WTC11 (cell line): Measurements from ENCODE around the gene ACVR1. TPM values are rescaled to one million over a fixed set of nuclear protein-coding genes. Genes with fewer than 3 reads are reported as not detected.

Source experiments
- ATAC-seq: fragments of 200-7000 bp; cut with Tn5 transposase; 2 replicates; pipeline ENCODE4 v1.10.0; 2021; ENCODE audit warnings: mild to moderate bottlenecking, moderate library complexity
- CTCF ChIA-PET: fragments of 300-600 bp; sonication (Branson Sonifier 250); formaldehyde crosslinking; loops from one replicate; lab custom pipeline; 2021; ENCODE audit warnings: antibody characterized with exemption; lab: Charles Lee
- POLR2A ChIA-PET: fragments of 350-600 bp; sonication (Branson Sonifier 250); formaldehyde crosslinking; loops from one replicate; lab custom pipeline; 2021; ENCODE audit warnings: antibody characterized with exemption; lab: Charles Lee
- DNase-seq: peaks from one replicate; pipeline ENCODE4 v3.0.0; 2021; ENCODE audit warnings: low spot score
- H3K27ac Mint-ChIP-seq: 2 replicates; pipeline ENCODE4 v1.8.0; 2021; ENCODE audit warnings: mixed read lengths
- H3K27me3 Mint-ChIP-seq: 2 replicates; pipeline ENCODE4 v1.8.0; 2021; ENCODE audit warnings: low read depth, mild to moderate bottlenecking, moderate library complexity, mixed read lengths
- H3K36me3 Mint-ChIP-seq: 2 replicates; pipeline ENCODE4 v1.8.0; 2021; ENCODE audit warnings: mixed read lengths
- H3K4me1 Mint-ChIP-seq: 2 replicates; pipeline ENCODE4 v1.8.0; 2022; ENCODE audit warnings: mixed read lengths
- H3K4me3 Mint-ChIP-seq: 2 replicates; pipeline ENCODE4 v1.8.0; 2021; ENCODE audit warnings: mild to moderate bottlenecking, moderate library complexity, mixed read lengths
- H3K9me3 Mint-ChIP-seq: 2 replicates; pipeline ENCODE4 v1.8.0; 2021; ENCODE audit warnings: mixed read lengths
- ELF4 ChIP-seq: sonication (generic); formaldehyde crosslinking; IDR thresholded peaks from 2 replicates; pipeline ENCODE4 v1.8.1; 2022; ENCODE audit warnings: low read depth, mild to moderate bottlenecking, moderate library complexity, missing genetic modification reagents
- GTF2I ChIP-seq: fragments of 250-450 bp; sonication (Bioruptor Pico); conservative IDR thresholded peaks from 2 replicates; pipeline ENCODE4 v1.4.0; 2021; ENCODE audit warnings: mild to moderate bottlenecking
- IRF2 ChIP-seq: sonication (generic); formaldehyde crosslinking; IDR thresholded peaks from 2 replicates; pipeline ENCODE4 v1.8.0; 2022; ENCODE audit warnings: low read depth, missing genetic modification reagents, borderline replicate concordance
- KAT7 ChIP-seq: sonication (generic); formaldehyde crosslinking; IDR thresholded peaks from 2 replicates; pipeline ENCODE4 v1.8.1; 2023; ENCODE audit warnings: missing genetic modification reagents, mild to moderate bottlenecking, borderline replicate concordance
- MYBL2 ChIP-seq: sonication (generic); formaldehyde crosslinking; IDR thresholded peaks from 2 replicates; pipeline ENCODE4 v1.8.1; 2023; ENCODE audit warnings: mild to moderate bottlenecking, moderate library complexity, missing genetic modification reagents
- SMAD3 ChIP-seq: sonication (generic); formaldehyde crosslinking; IDR thresholded peaks from 2 replicates; pipeline ENCODE4 v1.8.0; 2022; ENCODE audit warnings: missing genetic modification reagents, mild to moderate bottlenecking, borderline replicate concordance
- SP1 ChIP-seq: sonication (generic); formaldehyde crosslinking; conservative IDR thresholded peaks from 2 replicates; pipeline ENCODE4 v1.8.1; 2022; ENCODE audit warnings: missing genetic modification reagents
- TEAD1 ChIP-seq: sonication (generic); formaldehyde crosslinking; IDR thresholded peaks from 2 replicates; pipeline ENCODE4 v1.8.0; 2022; ENCODE audit warnings: mild to moderate bottlenecking, missing genetic modification reagents
- ZNF232 ChIP-seq: sonication (generic); formaldehyde crosslinking; IDR thresholded peaks from 2 replicates; pipeline ENCODE4 v1.8.0; 2022; ENCODE audit warnings: mild to moderate bottlenecking, missing genetic modification reagents
- ZNF317 ChIP-seq: sonication (generic); formaldehyde crosslinking; IDR thresholded peaks from 2 replicates; pipeline ENCODE4 v1.8.1; 2023; ENCODE audit warnings: low read depth, mild to moderate bottlenecking, moderate library complexity, missing genetic modification reagents, borderline replicate concordance
- total RNA-seq: library from RNA; stranded (reverse); gene quantifications from 3 replicates; pipeline ENCODE4 v1.2.3, GENCODE V29; 2021
- TF ChIP-seq, protein P1 (sequence below): sonication (generic); formaldehyde crosslinking; IDR thresholded peaks from 2 replicates; pipeline ENCODE4 v1.8.1; 2023; ENCODE audit warnings: mild to moderate bottlenecking, missing genetic modification reagents
- TF ChIP-seq, protein P2 (sequence below): fragments of 250-450 bp; sonication (Bioruptor Pico); IDR thresholded peaks from 2 replicates; pipeline ENCODE4 v1.9.0; 2021; ENCODE audit warnings: mild to moderate bottlenecking, borderline replicate concordance
- TF ChIP-seq, protein P3 (sequence below): fragments of 250-450 bp; sonication (Bioruptor Pico); IDR thresholded peaks from 2 replicates; pipeline ENCODE4 v1.9.0; 2021; ENCODE audit warnings: moderate library complexity, mild to moderate bottlenecking, inconsistent platforms, borderline replicate concordance
- TF ChIP-seq, protein P4 (sequence below): sonication (generic); formaldehyde crosslinking; IDR thresholded peaks from 2 replicates; pipeline ENCODE4 v1.8.0; 2022; ENCODE audit warnings: missing genetic modification reagents
- TF ChIP-seq, protein P5 (sequence below): sonication (generic); formaldehyde crosslinking; IDR thresholded peaks from 2 replicates; pipeline ENCODE4 v1.8.1; 2023; ENCODE audit warnings: mild to moderate bottlenecking, missing genetic modification reagents, moderate library complexity
- TF ChIP-seq, protein P6 (sequence below): fragments of 200-600 bp; IDR thresholded peaks from 2 replicates; pipeline ENCODE4 v1.8.0; 2022; ENCODE audit warnings: antibody characterized with exemption
- TF ChIP-seq, protein P7 (sequence below): fragments of 250-450 bp; sonication (Bioruptor Pico); IDR thresholded peaks from 2 replicates; pipeline ENCODE4 v1.8.0; 2021; ENCODE audit warnings: mild to moderate bottlenecking

The ACVR1 gene
- total RNA-seq, 1 experiment from 2014 or later: 19.2 TPM

DNA sequence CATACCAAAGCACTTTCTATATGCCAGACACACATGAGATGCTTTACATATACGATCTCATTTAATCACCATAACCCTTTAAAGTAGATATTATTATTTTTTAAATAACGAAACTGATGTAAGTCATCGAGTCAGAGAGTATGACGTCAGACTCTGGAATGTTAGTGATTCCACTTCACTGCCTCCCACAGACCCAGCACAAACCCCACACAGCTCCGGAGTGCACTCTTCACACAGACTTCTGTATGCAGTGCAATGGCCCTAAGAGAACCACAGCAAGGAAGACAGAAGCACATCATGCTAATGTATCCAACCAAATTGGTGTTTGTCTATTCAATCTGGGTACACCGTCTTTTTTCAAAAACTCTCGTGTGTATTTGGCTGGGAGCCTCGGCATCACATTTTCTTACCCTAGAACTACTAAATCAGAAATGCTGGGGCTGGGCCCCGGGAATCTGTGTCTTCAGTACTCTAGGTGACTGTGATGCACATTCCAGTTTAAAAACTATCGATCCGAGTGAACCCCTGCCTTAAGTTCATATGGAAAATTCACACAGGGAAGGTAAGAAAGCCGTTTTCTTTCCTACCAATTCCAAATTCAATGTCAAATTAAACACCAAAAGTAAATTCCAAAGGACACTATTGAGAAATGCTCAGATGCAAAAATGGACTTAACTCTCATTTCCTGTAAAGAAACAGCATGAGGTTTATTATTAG lies 129.7 kb downstream of the ACVR1 start:
- ATAC-seq (no peak), DNase-seq (no peak)
- Mint-ChIP-seq H3K36me3 (peaks cover 14% of the 10 kb centered on the region), H3K4me1 (no peaks in the 10 kb centered on the region), H3K4me3 (no peak overlapping the region), H3K27ac (no peak overlapping the region), H3K27me3 (no peaks in the 10 kb centered on the region), H3K9me3 (peaks cover 4% of the 10 kb centered on the region; the same call in 1 of the 2 replicates)
- TF ChIP-seq ZNF232 (no peak), ELF4 (CRISPR knock-in tag) (no peak), KAT7 (no peak), IRF2 (CRISPR knock-in tag) (no peak), ZNF317 (CRISPR knock-in tag) (no peak), TEAD1 (CRISPR knock-in tag) (no peak)
- TF ChIP-seq, protein P1, sequence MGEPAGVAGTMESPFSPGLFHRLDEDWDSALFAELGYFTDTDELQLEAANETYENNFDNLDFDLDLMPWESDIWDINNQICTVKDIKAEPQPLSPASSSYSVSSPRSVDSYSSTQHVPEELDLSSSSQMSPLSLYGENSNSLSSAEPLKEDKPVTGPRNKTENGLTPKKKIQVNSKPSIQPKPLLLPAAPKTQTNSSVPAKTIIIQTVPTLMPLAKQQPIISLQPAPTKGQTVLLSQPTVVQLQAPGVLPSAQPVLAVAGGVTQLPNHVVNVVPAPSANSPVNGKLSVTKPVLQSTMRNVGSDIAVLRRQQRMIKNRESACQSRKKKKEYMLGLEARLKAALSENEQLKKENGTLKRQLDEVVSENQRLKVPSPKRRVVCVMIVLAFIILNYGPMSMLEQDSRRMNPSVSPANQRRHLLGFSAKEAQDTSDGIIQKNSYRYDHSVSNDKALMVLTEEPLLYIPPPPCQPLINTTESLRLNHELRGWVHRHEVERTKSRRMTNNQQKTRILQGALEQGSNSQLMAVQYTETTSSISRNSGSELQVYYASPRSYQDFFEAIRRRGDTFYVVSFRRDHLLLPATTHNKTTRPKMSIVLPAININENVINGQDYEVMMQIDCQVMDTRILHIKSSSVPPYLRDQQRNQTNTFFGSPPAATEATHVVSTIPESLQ (CRISPR knock-in tag): no peak
- TF ChIP-seq, protein P2, sequence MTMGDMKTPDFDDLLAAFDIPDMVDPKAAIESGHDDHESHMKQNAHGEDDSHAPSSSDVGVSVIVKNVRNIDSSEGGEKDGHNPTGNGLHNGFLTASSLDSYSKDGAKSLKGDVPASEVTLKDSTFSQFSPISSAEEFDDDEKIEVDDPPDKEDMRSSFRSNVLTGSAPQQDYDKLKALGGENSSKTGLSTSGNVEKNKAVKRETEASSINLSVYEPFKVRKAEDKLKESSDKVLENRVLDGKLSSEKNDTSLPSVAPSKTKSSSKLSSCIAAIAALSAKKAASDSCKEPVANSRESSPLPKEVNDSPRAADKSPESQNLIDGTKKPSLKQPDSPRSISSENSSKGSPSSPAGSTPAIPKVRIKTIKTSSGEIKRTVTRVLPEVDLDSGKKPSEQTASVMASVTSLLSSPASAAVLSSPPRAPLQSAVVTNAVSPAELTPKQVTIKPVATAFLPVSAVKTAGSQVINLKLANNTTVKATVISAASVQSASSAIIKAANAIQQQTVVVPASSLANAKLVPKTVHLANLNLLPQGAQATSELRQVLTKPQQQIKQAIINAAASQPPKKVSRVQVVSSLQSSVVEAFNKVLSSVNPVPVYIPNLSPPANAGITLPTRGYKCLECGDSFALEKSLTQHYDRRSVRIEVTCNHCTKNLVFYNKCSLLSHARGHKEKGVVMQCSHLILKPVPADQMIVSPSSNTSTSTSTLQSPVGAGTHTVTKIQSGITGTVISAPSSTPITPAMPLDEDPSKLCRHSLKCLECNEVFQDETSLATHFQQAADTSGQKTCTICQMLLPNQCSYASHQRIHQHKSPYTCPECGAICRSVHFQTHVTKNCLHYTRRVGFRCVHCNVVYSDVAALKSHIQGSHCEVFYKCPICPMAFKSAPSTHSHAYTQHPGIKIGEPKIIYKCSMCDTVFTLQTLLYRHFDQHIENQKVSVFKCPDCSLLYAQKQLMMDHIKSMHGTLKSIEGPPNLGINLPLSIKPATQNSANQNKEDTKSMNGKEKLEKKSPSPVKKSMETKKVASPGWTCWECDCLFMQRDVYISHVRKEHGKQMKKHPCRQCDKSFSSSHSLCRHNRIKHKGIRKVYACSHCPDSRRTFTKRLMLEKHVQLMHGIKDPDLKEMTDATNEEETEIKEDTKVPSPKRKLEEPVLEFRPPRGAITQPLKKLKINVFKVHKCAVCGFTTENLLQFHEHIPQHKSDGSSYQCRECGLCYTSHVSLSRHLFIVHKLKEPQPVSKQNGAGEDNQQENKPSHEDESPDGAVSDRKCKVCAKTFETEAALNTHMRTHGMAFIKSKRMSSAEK (CRISPR knock-in tag): no peak
- TF ChIP-seq, protein P3, sequence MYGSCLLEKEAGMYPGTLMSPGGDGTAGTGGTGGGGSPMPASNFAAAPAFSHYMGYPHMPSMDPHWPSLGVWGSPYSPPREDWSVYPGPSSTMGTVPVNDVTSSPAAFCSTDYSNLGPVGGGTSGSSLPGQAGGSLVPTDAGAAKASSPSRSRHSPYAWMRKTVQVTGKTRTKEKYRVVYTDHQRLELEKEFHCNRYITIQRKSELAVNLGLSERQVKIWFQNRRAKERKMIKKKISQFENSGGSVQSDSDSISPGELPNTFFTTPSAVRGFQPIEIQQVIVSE: no peak
- TF ChIP-seq, protein P4, sequence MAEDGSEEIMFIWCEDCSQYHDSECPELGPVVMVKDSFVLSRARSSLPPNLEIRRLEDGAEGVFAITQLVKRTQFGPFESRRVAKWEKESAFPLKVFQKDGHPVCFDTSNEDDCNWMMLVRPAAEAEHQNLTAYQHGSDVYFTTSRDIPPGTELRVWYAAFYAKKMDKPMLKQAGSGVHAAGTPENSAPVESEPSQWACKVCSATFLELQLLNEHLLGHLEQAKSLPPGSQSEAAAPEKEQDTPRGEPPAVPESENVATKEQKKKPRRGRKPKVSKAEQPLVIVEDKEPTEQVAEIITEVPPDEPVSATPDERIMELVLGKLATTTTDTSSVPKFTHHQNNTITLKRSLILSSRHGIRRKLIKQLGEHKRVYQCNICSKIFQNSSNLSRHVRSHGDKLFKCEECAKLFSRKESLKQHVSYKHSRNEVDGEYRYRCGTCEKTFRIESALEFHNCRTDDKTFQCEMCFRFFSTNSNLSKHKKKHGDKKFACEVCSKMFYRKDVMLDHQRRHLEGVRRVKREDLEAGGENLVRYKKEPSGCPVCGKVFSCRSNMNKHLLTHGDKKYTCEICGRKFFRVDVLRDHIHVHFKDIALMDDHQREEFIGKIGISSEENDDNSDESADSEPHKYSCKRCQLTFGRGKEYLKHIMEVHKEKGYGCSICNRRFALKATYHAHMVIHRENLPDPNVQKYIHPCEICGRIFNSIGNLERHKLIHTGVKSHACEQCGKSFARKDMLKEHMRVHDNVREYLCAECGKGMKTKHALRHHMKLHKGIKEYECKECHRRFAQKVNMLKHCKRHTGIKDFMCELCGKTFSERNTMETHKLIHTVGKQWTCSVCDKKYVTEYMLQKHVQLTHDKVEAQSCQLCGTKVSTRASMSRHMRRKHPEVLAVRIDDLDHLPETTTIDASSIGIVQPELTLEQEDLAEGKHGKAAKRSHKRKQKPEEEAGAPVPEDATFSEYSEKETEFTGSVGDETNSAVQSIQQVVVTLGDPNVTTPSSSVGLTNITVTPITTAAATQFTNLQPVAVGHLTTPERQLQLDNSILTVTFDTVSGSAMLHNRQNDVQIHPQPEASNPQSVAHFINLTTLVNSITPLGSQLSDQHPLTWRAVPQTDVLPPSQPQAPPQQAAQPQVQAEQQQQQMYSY (CRISPR knock-in tag): no peak
- ChIA-PET POLR2A (no interaction called here), CTCF (interaction anchor here (1.9 kb wide), 1 partner anchor 117 kb away, joined by 7 read pairs; no protein-coding TSS in a partner anchor)

DNA sequence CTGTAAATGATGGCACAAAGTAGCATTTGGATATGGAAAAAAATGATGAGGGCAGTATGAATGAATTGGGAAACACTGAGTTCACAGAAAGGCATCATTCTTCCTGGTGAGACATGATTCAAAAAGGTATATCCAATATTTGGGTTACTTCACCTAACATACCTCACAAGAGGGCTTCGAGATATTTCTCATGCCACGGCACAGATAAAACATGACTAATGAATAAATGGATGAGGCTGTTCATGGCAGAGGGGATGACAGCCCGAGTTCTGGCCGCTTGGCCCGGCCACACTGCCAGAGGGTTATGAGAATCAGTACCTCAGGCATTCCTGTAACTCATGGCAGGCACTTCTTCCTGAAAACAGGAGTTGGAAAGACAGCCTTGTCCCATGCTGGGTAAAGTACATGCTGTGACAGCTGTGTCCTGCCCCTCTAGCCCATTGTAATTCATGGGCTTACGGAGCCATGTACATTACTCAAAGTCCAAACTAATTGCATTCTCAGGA lies 131.5 kb downstream of the ACVR1 start:
- Mint-ChIP-seq H3K4me3 (no peak overlapping the region), H3K36me3 (peaks cover 5% of the 10 kb centered on the region; the same call in 1 of the 2 replicates), H3K4me1 (no peaks in the 10 kb centered on the region), H3K9me3 (peaks cover 4% of the 10 kb centered on the region; the same call in 1 of the 2 replicates), H3K27me3 (no peaks in the 10 kb centered on the region), H3K27ac (no peak overlapping the region)
- ChIA-PET POLR2A (no interaction called here), CTCF (interaction anchor here (1.9 kb wide), 1 partner anchor 115 kb away, joined by 7 read pairs; no protein-coding TSS in a partner anchor)
- DNase-seq (no peak), ATAC-seq (no peak)
- TF ChIP-seq SP1 (CRISPR knock-in tag): no peak
- TF ChIP-seq MYBL2 (CRISPR knock-in tag): no peak
- TF ChIP-seq SMAD3 (CRISPR knock-in tag): no peak
- TF ChIP-seq, protein P5, sequence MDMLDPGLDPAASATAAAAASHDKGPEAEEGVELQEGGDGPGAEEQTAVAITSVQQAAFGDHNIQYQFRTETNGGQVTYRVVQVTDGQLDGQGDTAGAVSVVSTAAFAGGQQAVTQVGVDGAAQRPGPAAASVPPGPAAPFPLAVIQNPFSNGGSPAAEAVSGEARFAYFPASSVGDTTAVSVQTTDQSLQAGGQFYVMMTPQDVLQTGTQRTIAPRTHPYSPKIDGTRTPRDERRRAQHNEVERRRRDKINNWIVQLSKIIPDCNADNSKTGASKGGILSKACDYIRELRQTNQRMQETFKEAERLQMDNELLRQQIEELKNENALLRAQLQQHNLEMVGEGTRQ (CRISPR knock-in tag): no peak
- TF ChIP-seq GTF2I: no peak
- TF ChIP-seq, protein P6, sequence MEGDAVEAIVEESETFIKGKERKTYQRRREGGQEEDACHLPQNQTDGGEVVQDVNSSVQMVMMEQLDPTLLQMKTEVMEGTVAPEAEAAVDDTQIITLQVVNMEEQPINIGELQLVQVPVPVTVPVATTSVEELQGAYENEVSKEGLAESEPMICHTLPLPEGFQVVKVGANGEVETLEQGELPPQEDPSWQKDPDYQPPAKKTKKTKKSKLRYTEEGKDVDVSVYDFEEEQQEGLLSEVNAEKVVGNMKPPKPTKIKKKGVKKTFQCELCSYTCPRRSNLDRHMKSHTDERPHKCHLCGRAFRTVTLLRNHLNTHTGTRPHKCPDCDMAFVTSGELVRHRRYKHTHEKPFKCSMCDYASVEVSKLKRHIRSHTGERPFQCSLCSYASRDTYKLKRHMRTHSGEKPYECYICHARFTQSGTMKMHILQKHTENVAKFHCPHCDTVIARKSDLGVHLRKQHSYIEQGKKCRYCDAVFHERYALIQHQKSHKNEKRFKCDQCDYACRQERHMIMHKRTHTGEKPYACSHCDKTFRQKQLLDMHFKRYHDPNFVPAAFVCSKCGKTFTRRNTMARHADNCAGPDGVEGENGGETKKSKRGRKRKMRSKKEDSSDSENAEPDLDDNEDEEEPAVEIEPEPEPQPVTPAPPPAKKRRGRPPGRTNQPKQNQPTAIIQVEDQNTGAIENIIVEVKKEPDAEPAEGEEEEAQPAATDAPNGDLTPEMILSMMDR: no peak
- TF ChIP-seq, protein P7, sequence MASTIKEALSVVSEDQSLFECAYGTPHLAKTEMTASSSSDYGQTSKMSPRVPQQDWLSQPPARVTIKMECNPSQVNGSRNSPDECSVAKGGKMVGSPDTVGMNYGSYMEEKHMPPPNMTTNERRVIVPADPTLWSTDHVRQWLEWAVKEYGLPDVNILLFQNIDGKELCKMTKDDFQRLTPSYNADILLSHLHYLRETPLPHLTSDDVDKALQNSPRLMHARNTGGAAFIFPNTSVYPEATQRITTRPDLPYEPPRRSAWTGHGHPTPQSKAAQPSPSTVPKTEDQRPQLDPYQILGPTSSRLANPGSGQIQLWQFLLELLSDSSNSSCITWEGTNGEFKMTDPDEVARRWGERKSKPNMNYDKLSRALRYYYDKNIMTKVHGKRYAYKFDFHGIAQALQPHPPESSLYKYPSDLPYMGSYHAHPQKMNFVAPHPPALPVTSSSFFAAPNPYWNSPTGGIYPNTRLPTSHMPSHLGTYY (CRISPR knock-in tag): no peak
